GM20000 (cell line): ENCODE data around the gene NINJ1.

Experiments used
- DNase-seq: peaks from one replicate; pipeline ENCODE4 v3.0.0; 2012; ENCODE audit warnings: low spot score
- CTCF ChIP-seq: IDR thresholded peaks from 2 replicates; pipeline ENCODE4 v1.5.1; 2012; ENCODE audit warnings: mild to moderate bottlenecking, control low read depth; ENCODE audit errors: extremely low read depth, missing control alignments

Gene NINJ1, protein sequence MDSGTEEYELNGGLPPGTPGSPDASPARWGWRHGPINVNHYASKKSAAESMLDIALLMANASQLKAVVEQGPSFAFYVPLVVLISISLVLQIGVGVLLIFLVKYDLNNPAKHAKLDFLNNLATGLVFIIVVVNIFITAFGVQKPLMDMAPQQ

DNA sequence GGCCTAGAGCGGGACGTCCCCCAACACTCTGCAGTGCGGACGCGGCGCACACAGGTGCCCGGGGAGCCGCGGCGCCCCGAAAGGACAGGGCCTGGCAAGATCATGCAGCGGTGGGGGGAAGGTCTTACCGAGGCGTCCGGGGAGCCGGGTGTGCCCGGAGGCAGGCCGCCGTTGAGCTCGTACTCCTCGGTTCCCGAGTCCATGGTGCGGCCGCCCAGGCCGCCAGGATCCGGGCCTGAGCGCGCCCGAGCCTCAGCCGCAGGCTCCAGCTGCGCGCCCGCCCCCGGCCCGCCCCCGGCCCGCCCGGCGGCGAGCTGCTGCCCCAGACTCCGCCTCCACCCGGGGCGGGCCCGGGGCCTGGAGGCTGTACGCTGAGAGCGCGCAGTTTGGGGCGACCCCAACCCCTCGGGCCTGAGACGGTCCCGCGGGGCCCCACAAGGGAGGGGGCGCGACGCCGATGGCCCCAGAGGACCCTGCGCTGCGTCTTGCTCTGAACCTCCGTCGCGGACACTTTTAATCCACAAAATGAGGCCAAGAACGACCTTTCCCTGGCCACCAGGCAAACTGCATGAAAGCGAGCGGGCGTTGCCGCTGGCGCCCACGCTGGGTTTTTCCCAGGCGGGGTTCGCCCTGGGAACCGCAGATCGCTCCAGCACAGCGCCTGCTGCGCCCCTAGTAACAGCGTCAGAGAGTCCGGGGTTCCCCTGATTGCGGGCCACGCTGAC lies at the start of gene NINJ1:
Gene NINJ1, minus strand, starts transcription at position 237 of the 725 bp plus-strand sequence. Its CDS starts 34 bp downstream, at position 203.
- TF ChIP-seq CTCF: no peak
- peak; percentile 97 for DNase-seq

DNA sequence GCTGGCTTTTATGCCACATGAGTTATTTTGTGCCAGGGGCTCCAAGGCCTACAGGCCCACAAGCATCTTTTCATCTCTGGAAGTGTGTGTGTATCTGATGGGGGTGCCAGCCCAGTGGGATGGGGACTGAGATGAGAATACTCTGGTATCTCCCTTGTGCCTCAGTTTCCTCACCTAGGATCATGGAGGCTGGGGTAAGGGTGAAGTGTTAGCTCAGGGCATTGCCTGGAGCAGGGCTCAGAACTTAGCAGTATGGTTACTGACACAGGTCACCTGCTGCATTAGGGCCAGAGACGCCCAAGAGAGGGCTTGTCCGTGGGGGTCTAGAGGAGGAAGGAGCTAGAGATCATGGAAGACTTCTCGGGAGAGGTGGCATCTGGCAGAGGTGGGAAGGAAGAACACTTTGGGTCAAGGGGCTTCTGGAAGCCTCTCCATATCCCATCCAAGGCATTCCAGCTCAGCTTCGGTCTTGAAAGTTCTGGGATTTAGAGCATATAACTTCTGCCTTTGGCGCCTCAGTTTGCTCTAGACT lies 49.1 kb upstream of the NINJ1 start:
- TF ChIP-seq CTCF: no peak
- no peak for DNase-seq

DNA sequence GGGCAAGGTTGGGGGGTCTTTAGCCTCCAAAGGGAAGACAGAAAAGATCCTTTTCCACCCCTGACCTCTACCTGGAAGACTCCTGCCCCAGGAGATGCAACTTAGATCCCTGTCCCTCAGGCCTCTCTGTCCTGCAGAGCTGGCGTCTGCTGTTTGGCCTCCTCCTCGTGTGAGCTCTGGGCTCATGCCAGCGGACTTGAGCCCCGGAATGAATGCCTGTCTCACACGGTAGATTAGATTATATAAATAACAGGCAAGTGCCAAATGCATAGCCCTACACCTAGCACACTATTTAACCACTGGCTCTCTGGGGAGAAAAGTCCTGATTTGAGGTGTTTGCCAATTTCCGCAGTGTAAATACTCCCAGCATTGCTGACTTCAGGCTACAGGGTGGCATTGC lies 48.5 kb upstream of the NINJ1 start:
- no peak for TF ChIP-seq CTCF
- DNase-seq: no peak

DNA sequence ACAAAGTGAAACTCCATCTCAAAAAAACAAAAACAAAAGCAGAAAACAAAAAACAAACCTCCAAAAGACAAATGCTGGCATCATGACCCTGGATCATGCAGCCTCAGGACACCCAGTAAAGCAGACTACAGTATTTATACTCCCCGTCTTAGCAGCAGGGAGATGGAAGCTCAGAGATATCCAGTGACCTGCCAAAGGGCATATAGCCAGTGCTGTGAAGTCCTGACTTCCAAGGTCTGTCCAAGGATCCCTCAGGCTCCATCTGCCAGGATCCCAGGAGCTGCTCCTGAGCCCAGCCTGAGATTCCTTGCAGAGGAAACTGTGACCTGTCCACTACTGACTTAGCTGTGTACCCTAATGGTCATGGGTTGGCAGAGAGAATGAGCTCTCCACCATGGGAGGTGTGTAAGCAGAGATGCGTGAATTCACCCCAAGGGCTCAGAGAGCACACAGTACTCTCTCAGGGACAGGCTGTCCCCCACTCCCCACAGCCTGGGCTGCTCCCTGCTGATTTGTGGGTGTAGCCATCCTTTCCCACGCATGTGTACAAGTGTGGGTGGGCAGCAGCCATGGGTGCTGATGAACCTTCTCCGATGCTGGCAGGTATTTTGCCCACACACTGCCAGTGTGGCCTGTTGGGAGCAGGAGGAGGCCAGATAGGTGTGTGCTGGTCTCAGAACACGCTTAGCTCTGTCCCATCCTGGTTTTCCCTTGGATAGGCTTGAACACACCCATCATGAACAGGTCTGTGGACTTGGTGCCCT lies 47.8 kb upstream of the NINJ1 start:
- no peak for TF ChIP-seq CTCF
- DNase-seq: no peak

GRCh38 chr9:93180938-93181337 lies 46.9 kb upstream of the NINJ1 start:
- no peak for TF ChIP-seq CTCF
- DNase-seq: no peak

GRCh38 chr9:93178851-93179786 lies 45.1 kb upstream of the NINJ1 start:
- TF ChIP-seq CTCF: no peak
- DNase-seq: no peak
